Upper lobe of left lung (tissue), 6 donors: Measurements from ENCODE around the gene SGIP1. TPM values are rescaled to one million over a fixed set of nuclear protein-coding genes. Genes with fewer than 3 reads are reported as not detected.
"Not testable (repeated sequence)": the region's sequence is repeated elsewhere in the genome, so short reads cannot be mapped to it uniquely, and the experiment has no call there.

Experiments used
- ATAC-seq, 2 donors: fragments of 200-7000 bp; cut with Tn5 transposase; one replicate each; pipeline ENCODE4 v1.9.1; 2022; ENCODE audit warnings: mild to moderate bottlenecking in 2 of 2, moderate library complexity in 2 of 2; ENCODE audit not compliant: low FRiP score in 2 of 2
- DNase-seq, 2 donors: peaks; one replicate each; pipeline ENCODE4 v3.0.0-alpha.2; 2019 to 2020
- H3K27ac ChIP-seq, 4 donors: fragments of 200-600 bp; sonication (generic); one replicate each; pipeline ENCODE4 v1.5.1; 2016 to 2019
- H3K27me3 ChIP-seq, 4 donors: fragments of 200-600 bp; sonication (generic); one replicate each; pipeline ENCODE4 v1.5.1; 2017 to 2019
- H3K36me3 ChIP-seq, 4 donors: fragments of 200-600 bp; sonication (generic); one replicate each; pipeline ENCODE4 v1.5.1; 2016 to 2019
- H3K4me1 ChIP-seq, 4 donors: fragments of 200-600 bp; sonication (generic); one replicate each; pipeline ENCODE4 v1.5.1; 2018 to 2019
- H3K4me3 ChIP-seq, 4 donors: fragments of 200-600 bp; sonication (generic); one replicate each; pipeline ENCODE4 v1.5.1; 2017 to 2019; ENCODE audit warnings: mild to moderate bottlenecking in 2 of 4, moderate library complexity in 1 of 4
- H3K9me3 ChIP-seq, 4 donors: fragments of 200-600 bp; sonication (generic); one replicate each; pipeline ENCODE4 v1.5.1; 2018 to 2019
- CTCF ChIP-seq, 6 experiments: fragments of 450-650 bp in 4 of 6; fragments of 200-600 bp in 2 of 6; sonication (generic) in 2 of 6; IDR thresholded peaks; one replicate each; pipeline ENCODE4 v1.5.1; 2016 to 2019; ENCODE audit warnings: antibody characterized with exemption in 6 of 6
- EP300 ChIP-seq, 4 donors: sonication (generic); formaldehyde crosslinking; IDR thresholded peaks; one replicate each; pipeline ENCODE4 v1.5.1; 2017; ENCODE audit warnings: antibody characterized with exemption in 4 of 4, control low read depth in 2 of 4
- POLR2A ChIP-seq, 4 donors: fragments of 450-650 bp; IDR thresholded peaks; one replicate each; pipeline ENCODE4 v1.5.1; 2016 to 2017; ENCODE audit warnings: antibody characterized with exemption in 4 of 4, mild to moderate bottlenecking in 2 of 4
- POLR2AphosphoS5 ChIP-seq, 2 donors: sonication (generic); formaldehyde crosslinking; IDR thresholded peaks; one replicate each; pipeline ENCODE4 v1.5.1; 2017; ENCODE audit warnings: antibody characterized with exemption in 2 of 2
- WGBS, 2 donors: methylation state at CpG; one replicate each; pipeline ENCODE4 v1.1.5; 2017 to 2018; 5-methylcytosine and 5-hydroxymethylcytosine counted together
- total RNA-seq, 6 donors: library from RNA; depleted of rRNA in 4 of 6; stranded (reverse); fragments of >200 nt in 4 of 6; gene quantifications; one replicate each; pipeline versions ENCODE4 v1.1.0 to v1.2.1, GENCODE V29; 2016 to 2021
- donor health status: DM: no; HTN: no; CAD: no; lungs with moderate emphysema.
- donor health status: DM: no; HTN: yes; CAD: no; lungs with severe emphysema.

Gene SGIP1
- total RNA-seq, 6 donors from 2014 or later = 5.8 to 29.3 (median 10.0) TPM

DNA sequence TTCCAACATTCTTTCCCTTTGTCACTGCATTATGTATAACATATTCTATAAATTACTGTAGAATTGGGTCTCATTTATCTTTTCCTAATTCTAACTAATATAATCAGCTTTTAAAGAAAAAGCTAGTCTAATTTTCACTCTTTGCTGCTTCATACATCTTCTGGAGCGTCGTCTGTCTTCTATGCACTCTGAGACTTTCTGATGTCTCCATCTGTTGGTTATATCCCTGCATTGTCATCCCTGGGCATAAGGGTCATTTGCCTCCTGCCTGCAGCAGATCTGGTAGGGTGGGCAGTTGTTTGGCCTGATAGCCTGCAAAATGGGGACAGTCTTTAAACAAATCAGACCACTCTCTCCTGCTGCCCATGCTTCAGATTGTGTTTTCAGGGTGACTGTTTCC lies 177.5 kb downstream of the SGIP1 start:
- Histone ChIP-seq H3K4me1 (no peaks in the 10 kb centered on the region), H3K36me3 (no peaks in the 10 kb centered on the region), H3K4me3 (no peak overlapping the region), H3K9me3 (no peaks in the 10 kb centered on the region), H3K27me3 (no peaks in the 10 kb centered on the region), H3K27ac (no peak overlapping the region)
- ATAC-seq = peak in 1 of 2 donors; percentile 41
- no peak for DNase-seq
- no peak for TF ChIP-seq POLR2A (IDR thresholded peaks at IDR 0.05)
- no peak for TF ChIP-seq EP300 (IDR thresholded peaks at IDR 0.05)
- no peak for TF ChIP-seq POLR2AphosphoS5 (IDR thresholded peaks at IDR 0.05)
- TF ChIP-seq CTCF (IDR thresholded peaks at IDR 0.05) = no peak
- WGBS, 2 donors = 20 to 56% methylated on average over 2 of the region's 2 CpGs

DNA sequence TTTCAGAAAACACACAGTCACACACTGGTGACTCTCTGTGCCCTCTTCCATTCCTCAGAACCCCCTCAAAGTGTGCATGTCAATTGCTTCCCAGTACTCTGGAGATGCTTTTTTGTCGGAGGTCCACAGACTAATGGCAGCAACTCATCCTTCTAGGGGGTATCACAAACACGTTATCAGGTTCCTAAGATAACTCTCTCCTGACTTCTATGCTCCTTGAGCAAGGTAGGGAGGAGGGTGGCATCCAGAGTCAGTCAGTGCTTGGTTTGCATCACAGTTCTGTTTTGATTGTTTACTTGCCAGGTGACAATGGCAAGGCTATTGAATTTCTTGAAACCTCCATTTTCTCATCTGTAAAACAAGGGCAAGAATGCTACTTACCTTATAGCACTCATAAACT lies 178.9 kb downstream of the SGIP1 start:
- Histone ChIP-seq H3K9me3 (no peaks in the 10 kb centered on the region), H3K27ac (no peak overlapping the region), H3K4me1 (no peaks in the 10 kb centered on the region), H3K27me3 (no peaks in the 10 kb centered on the region), H3K4me3 (no peak overlapping the region), H3K36me3 (no peaks in the 10 kb centered on the region)
- ATAC-seq (no peak), DNase-seq (no peak)
- 44 to 76% methylated on average over 2 of the region's 2 CpGs for WGBS, 2 donors
- TF ChIP-seq CTCF (IDR thresholded peaks at IDR 0.05) = no peak
- no peak for TF ChIP-seq POLR2A (IDR thresholded peaks at IDR 0.05)
- TF ChIP-seq POLR2AphosphoS5 (IDR thresholded peaks at IDR 0.05) = no peak
- TF ChIP-seq EP300 (IDR thresholded peaks at IDR 0.05) = no peak

GRCh38 chr1:66723985-66724384 lies 190.0 kb downstream of the SGIP1 start:
- Histone ChIP-seq H3K4me1 (peaks cover 4 to 10% (median 6%) of the 10 kb centered on the region in 4 donors), H3K4me3 (no peak overlapping the region), H3K27me3 (no peaks in the 10 kb centered on the region), H3K27ac (no peak overlapping the region), H3K36me3 (no peaks in the 10 kb centered on the region), H3K9me3 (no peaks in the 10 kb centered on the region)
- TF ChIP-seq CTCF (IDR thresholded peaks at IDR 0.05) (no peak), EP300 (IDR thresholded peaks at IDR 0.05) (no peak), POLR2A (IDR thresholded peaks at IDR 0.05) (no peak)
- DNase-seq = no peak
- ATAC-seq = no peak

- peak; percentile 85 to 90 for ATAC-seq
- peak in 1 of 2 donors; percentile 64 for DNase-seq
- Histone ChIP-seq H3K36me3 (no peaks in the 10 kb centered on the region), H3K4me1 (peaks cover 4 to 15% (median 6%) of the 10 kb centered on the region in 4 donors), H3K27ac (no peak overlapping the region), H3K9me3 (no peaks in the 10 kb centered on the region), H3K27me3 (no peaks in the 10 kb centered on the region), H3K4me3 (no peak overlapping the region)
- WGBS, 2 donors = 26 to 28% methylated on average over 9 of the region's 9 CpGs
- no peak for TF ChIP-seq EP300 (IDR thresholded peaks at IDR 0.05)
- peak; percentile 52 to 88 (median 77) for TF ChIP-seq CTCF (IDR thresholded peaks at IDR 0.05)
- no peak for TF ChIP-seq POLR2AphosphoS5 (IDR thresholded peaks at IDR 0.05)
These were observed 192.1 kb downstream of the SGIP1 start for GRCh38 chr1:66725885-66726665.

- no peaks in the 10 kb centered on the region for H3K36me3 ChIP-seq
- 65 to 66% methylated on average over 2 of the region's 2 CpGs for WGBS, 2 donors
- TF ChIP-seq EP300 (IDR thresholded peaks at IDR 0.05) (no peak), POLR2AphosphoS5 (IDR thresholded peaks at IDR 0.05) (no peak), POLR2A (IDR thresholded peaks at IDR 0.05) (no peak), CTCF (IDR thresholded peaks at IDR 0.05) (no peak)
- no peaks in the 10 kb centered on the region for H3K9me3 ChIP-seq
- no peaks in the 10 kb centered on the region for H3K27me3 ChIP-seq
- ATAC-seq (no peak), DNase-seq (no peak)
- H3K4me1 ChIP-seq = peaks cover 4 to 15% (median 9%) of the 10 kb centered on the region in 4 donors
- H3K4me3 ChIP-seq = no peak overlapping the region
- peak overlapping the region in 1 of 4 donors; percentile 48 for H3K27ac ChIP-seq
These were observed 194.1 kb downstream of the SGIP1 start for GRCh38 chr1:66728021-66728420.

DNA sequence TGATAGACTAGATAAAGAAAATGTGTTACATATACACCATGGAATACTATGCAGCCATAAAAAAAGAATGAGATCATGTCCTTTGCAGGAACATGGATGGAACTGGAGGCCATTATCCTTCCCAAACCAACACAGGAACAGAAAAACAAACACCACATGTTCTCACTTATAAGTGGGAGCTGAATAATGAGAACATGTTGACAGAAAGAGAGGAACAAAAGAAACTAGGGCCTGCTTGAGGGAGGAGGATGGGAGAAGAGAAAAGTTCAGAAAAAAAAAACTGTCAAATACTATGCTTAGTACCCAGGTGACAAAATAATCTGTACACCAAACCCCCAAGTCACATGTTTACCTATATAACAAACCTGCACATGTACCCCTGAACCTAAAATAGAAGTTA lies 194.8 kb downstream of the SGIP1 start:
- not testable (repeated sequence) for ATAC-seq, H3K4me3 ChIP-seq, H3K27me3 ChIP-seq, H3K36me3 ChIP-seq, DNase-seq, H3K9me3 ChIP-seq
- H3K27ac ChIP-seq = peak overlapping the region in 2 of 4 donors; percentile 1 to 48
- peaks cover 4 to 15% (median 9%) of the 10 kb centered on the region in 4 donors for H3K4me1 ChIP-seq
